ENCODE results near the gene SLC26A3. TPM values are rescaled to one million over a fixed set of nuclear protein-coding genes. Genes with fewer than 3 reads are reported as not detected.
A peak's percentile ranks its signal among the peaks of the same experiment; 100 is the strongest.

SLC26A3 gene
- total RNA-seq, 1 donor from 2014 or later = 0.45 TPM

GRCh38 chr7:107751113-107751512, 51.9 kb downstream of the SLC26A3 start:
- no peak for DNase-seq (ENCODE audit: low spot score)

- no peak for DNase-seq (ENCODE audit: low spot score)
These were observed 57.0 kb downstream of the SLC26A3 start for GRCh38 chr7:107746006-107746405.

GRCh38 chr7:107744345-107744750, 58.7 kb downstream of the SLC26A3 start:
- DNase-seq (ENCODE audit: low spot score) = no peak

GRCh38 chr7:107743567-107744344, 59.3 kb downstream of the SLC26A3 start, which contains the start of gene CBLL1:
Gene CBLL1 (plus strand): TSS chr7:107744142. CDS start chr7:107744164, 22 bp downstream.
- peak; percentile 99 for DNase-seq (ENCODE audit: low spot score)

GRCh38 chr7:107742678-107743566, 60.1 kb downstream of the SLC26A3 start:
- DNase-seq (ENCODE audit: low spot score) = no peak

GRCh38 chr7:107728276-107728675, 74.7 kb downstream of the SLC26A3 start:
- no peak for DNase-seq (ENCODE audit: low spot score)

GRCh38 chr7:107726356-107727130, 76.5 kb downstream of the SLC26A3 start:
- no peak for DNase-seq (ENCODE audit: low spot score)

GRCh38 chr7:107725138-107725740, 77.8 kb downstream of the SLC26A3 start:
- DNase-seq (ENCODE audit: low spot score) = no peak

- no peak for DNase-seq (ENCODE audit: low spot score)
These were observed 79.8 kb downstream of the SLC26A3 start for GRCh38 chr7:107723255-107723654.

- DNase-seq (ENCODE audit: low spot score) = no peak
These were observed 81.7 kb downstream of the SLC26A3 start for GRCh38 chr7:107721286-107721685.

- DNase-seq (ENCODE audit: low spot score) = no peak
These were observed 84.4 kb downstream of the SLC26A3 start for GRCh38 chr7:107718456-107719193.

GRCh38 chr7:107715531-107715930, 87.5 kb downstream of the SLC26A3 start:
- DNase-seq (ENCODE audit: low spot score) = no peak

Other genes with a start within 250 kb of the SLC26A3 start
- 51.6 TPM for gene COG5, start 239.3 kb downstream of the SLC26A3 start, total RNA-seq
- gene DUS4L, start 239.3 kb downstream of the SLC26A3 start, total RNA-seq = 4.3 TPM
- 80.6 TPM for gene BCAP29, start 223.0 kb downstream of the SLC26A3 start, total RNA-seq
- 0.67 TPM for gene SLC26A4, start 142.4 kb downstream of the SLC26A3 start, total RNA-seq
- 23.8 TPM for gene CBLL1, start 59.1 kb downstream of the SLC26A3 start, total RNA-seq
- 107 TPM for gene DLD, start 88.0 kb upstream of the SLC26A3 start, total RNA-seq
- 421 TPM for gene LAMB1, start 199.9 kb upstream of the SLC26A3 start, total RNA-seq

All from mesenteric fat pad (tissue), 1 donor.